ENCODE data around the gene IFT22.

Gene IFT22

DNA sequence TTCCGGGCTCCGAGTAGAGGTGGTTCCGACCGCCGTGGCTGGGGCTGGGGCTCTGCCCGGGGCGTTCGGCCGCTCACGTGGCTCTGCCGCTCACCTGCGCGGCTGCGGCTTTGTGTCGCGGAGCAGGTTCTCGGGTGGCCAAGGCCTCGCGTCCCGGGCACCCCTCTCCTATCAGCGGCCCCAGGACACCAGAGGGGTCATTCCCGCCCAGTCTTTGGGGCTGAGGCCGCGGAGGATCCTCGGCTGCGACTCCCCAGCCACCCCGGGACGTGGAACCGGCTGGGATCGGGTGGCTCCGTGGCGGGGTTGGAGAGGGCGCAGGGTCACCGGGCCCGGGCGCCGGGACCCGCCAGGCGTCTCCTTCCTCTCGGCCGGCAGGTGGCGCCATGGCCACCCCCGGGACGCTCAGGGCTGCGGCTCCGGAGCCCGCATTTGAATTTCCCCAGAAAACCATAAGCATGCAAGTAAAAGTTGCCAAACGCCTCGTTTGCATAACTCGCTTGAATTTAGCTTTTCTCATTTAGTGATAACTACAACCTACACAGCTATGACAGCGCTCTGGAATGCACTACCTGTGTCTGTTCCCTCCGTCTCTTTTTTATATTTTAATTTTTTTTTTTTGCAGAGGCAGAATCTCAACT lies 42.2 kb upstream of the IFT22 start (continued):
- TF ChIP-seq, protein P1, sequence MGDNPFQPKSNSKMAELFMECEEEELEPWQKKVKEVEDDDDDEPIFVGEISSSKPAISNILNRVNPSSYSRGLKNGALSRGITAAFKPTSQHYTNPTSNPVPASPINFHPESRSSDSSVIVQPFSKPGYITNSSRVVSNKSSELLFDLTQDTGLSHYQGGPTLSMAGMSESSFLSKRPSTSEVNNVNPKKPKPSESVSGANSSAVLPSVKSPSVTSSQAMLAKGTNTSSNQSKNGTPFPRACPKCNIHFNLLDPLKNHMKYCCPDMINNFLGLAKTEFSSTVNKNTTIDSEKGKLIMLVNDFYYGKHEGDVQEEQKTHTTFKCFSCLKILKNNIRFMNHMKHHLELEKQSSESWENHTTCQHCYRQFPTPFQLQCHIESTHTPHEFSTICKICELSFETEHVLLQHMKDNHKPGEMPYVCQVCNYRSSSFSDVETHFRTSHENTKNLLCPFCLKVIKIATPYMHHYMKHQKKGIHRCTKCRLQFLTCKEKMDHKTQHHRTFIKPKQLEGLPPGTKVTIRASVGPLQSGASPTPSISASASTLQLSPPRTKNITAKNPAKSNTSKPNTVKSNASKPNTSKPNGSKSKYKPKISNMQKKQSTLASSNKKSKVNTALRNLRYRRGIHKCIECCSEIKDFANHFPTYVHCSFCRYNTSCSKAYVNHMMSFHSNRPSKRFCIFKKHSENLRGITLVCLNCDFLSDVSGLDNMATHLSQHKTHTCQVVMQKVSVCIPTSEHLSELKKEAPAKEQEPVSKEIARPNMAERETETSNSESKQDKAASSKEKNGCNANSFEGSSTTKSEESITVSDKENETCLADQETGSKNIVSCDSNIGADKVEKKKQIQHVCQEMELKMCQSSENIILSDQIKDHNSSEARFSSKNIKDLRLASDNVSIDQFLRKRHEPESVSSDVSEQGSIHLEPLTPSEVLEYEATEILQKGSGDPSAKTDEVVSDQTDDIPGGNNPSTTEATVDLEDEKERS (tag by site-specific recombination; IDR thresholded peaks at IDR 0.05), result no peak
- TF ChIP-seq, protein P2, sequence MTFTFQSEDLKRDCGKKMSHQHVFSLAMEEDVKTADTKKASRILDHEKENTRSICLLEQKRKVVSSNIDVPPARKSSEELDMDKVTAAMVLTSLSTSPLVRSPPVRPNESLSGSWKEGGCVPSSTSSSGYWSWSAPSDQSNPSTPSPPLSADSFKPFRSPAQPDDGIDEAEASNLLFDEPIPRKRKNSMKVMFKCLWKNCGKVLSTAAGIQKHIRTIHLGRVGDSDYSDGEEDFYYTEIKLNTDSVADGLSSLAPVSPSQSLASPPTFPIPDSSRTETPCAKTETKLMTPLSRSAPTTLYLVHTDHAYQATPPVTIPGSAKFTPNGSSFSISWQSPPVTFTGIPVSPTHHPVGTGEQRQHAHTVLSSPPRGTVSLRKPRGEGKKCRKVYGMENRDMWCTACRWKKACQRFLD (tag by site-specific recombination; IDR thresholded peaks at IDR 0.05), result no peak
- TF ChIP-seq, protein P3, sequence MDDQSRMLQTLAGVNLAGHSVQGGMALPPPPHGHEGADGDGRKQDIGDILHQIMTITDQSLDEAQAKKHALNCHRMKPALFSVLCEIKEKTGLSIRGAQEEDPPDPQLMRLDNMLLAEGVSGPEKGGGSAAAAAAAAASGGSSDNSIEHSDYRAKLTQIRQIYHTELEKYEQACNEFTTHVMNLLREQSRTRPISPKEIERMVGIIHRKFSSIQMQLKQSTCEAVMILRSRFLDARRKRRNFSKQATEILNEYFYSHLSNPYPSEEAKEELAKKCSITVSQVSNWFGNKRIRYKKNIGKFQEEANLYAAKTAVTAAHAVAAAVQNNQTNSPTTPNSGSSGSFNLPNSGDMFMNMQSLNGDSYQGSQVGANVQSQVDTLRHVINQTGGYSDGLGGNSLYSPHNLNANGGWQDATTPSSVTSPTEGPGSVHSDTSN (CRISPR knock-in tag; IDR thresholded peaks at IDR 0.05), result no peak
- TF ChIP-seq ZBTB21 (tag by site-specific recombination; IDR thresholded peaks at IDR 0.05) (no peak), PRDM1 (tag by site-specific recombination; IDR thresholded peaks at IDR 0.05) (peak; percentile 76; the same call in 1 of the 2 replicates), ZNF146 (tag by site-specific recombination; IDR thresholded peaks at IDR 0.05) (no peak), ZNF121 (tag by site-specific recombination; IDR thresholded peaks at IDR 0.05) (no peak), GFI1B (tag by site-specific recombination; IDR thresholded peaks at IDR 0.05) (no peak), ZNF514 (tag by site-specific recombination; IDR thresholded peaks at IDR 0.05) (no peak), ZFP69B (tag by site-specific recombination; IDR thresholded peaks at IDR 0.05) (peak; percentile 70), GLIS1 (tag by site-specific recombination; IDR thresholded peaks at IDR 0.05) (peak; percentile 43; the same call in 1 of the 2 replicates), SETDB1 (IDR thresholded peaks at IDR 0.05; ENCODE audit: insufficient read length, low read length) (no peak), ZNF394 (tag by site-specific recombination; IDR thresholded peaks at IDR 0.05; ENCODE audit: borderline replicate concordance) (peak; percentile 49; the same call in 1 of the 2 replicates), MYNN (tag by site-specific recombination; IDR thresholded peaks at IDR 0.05; ENCODE audit: borderline replicate concordance) (no peak), ZNF560 (tag by site-specific recombination; IDR thresholded peaks at IDR 0.05; ENCODE audit: borderline replicate concordance) (no peak), ZNF76 (tag by site-specific recombination; IDR thresholded peaks at IDR 0.05; ENCODE audit: borderline replicate concordance, low read depth) (no peak), IKZF3 (tag by site-specific recombination; IDR thresholded peaks at IDR 0.05) (no peak), ZNF23 (tag by site-specific recombination; IDR thresholded peaks at IDR 0.05; ENCODE audit: borderline replicate concordance) (no peak)
- TF ChIP-seq, protein P4, sequence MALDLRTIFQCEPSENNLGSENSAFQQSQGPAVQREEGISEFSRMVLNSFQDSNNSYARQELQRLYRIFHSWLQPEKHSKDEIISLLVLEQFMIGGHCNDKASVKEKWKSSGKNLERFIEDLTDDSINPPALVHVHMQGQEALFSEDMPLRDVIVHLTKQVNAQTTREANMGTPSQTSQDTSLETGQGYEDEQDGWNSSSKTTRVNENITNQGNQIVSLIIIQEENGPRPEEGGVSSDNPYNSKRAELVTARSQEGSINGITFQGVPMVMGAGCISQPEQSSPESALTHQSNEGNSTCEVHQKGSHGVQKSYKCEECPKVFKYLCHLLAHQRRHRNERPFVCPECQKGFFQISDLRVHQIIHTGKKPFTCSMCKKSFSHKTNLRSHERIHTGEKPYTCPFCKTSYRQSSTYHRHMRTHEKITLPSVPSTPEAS (tag by site-specific recombination; IDR thresholded peaks at IDR 0.05), result no peak
- TF ChIP-seq, protein P5, sequence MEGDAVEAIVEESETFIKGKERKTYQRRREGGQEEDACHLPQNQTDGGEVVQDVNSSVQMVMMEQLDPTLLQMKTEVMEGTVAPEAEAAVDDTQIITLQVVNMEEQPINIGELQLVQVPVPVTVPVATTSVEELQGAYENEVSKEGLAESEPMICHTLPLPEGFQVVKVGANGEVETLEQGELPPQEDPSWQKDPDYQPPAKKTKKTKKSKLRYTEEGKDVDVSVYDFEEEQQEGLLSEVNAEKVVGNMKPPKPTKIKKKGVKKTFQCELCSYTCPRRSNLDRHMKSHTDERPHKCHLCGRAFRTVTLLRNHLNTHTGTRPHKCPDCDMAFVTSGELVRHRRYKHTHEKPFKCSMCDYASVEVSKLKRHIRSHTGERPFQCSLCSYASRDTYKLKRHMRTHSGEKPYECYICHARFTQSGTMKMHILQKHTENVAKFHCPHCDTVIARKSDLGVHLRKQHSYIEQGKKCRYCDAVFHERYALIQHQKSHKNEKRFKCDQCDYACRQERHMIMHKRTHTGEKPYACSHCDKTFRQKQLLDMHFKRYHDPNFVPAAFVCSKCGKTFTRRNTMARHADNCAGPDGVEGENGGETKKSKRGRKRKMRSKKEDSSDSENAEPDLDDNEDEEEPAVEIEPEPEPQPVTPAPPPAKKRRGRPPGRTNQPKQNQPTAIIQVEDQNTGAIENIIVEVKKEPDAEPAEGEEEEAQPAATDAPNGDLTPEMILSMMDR (tag by site-specific recombination; IDR thresholded peaks at IDR 0.05), result peak; percentile 90
- TF ChIP-seq, protein P6, sequence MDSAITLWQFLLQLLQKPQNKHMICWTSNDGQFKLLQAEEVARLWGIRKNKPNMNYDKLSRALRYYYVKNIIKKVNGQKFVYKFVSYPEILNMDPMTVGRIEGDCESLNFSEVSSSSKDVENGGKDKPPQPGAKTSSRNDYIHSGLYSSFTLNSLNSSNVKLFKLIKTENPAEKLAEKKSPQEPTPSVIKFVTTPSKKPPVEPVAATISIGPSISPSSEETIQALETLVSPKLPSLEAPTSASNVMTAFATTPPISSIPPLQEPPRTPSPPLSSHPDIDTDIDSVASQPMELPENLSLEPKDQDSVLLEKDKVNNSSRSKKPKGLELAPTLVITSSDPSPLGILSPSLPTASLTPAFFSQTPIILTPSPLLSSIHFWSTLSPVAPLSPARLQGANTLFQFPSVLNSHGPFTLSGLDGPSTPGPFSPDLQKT (IDR thresholded peaks at IDR 0.05; ENCODE audit: borderline replicate concordance, low read depth, low read length), result no peak
- TF ChIP-seq, protein P7, sequence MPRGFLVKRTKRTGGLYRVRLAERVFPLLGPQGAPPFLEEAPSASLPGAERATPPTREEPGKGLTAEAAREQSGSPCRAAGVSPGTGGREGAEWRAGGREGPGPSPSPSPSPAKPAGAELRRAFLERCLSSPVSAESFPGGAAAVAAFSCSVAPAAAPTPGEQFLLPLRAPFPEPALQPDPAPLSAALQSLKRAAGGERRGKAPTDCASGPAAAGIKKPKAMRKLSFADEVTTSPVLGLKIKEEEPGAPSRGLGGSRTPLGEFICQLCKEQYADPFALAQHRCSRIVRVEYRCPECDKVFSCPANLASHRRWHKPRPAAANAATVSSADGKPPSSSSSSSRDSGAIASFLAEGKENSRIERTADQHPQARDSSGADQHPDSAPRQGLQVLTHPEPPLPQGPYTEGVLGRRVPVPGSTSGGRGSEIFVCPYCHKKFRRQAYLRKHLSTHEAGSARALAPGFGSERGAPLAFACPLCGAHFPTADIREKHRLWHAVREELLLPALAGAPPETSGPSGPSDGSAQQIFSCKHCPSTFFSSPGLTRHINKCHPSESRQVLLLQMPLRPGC (tag by site-specific recombination; IDR thresholded peaks at IDR 0.05), result no peak
- TF ChIP-seq, protein P8, sequence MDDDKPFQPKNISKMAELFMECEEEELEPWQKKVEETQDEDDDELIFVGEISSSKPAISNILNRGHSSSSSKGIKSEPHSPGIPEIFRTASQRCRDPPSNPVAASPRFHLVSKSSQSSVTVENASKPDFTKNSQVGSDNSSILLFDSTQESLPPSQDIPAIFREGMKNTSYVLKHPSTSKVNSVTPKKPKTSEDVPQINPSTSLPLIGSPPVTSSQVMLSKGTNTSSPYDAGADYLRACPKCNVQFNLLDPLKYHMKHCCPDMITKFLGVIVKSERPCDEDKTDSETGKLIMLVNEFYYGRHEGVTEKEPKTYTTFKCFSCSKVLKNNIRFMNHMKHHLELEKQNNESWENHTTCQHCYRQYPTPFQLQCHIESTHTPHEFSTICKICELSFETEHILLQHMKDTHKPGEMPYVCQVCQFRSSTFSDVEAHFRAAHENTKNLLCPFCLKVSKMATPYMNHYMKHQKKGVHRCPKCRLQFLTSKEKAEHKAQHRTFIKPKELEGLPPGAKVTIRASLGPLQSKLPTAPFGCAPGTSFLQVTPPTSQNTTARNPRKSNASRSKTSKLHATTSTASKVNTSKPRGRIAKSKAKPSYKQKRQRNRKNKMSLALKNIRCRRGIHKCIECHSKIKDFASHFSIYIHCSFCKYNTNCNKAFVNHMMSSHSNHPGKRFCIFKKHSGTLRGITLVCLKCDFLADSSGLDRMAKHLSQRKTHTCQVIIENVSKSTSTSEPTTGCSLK (tag by site-specific recombination; IDR thresholded peaks at IDR 0.05), result no peak
